ENCODE results near the gene ENTHD1. TPM values are rescaled to one million over a fixed set of nuclear protein-coding genes. Genes with fewer than 3 reads are reported as not detected.
A peak's percentile ranks its signal among the peaks of the same experiment; 100 is the strongest.
"Not testable (repeated sequence)": the region's sequence is repeated elsewhere in the genome, so short reads cannot be mapped to it uniquely, and the experiment has no call there.

The ENTHD1 gene
- total RNA-seq, 1 experiment from 2014 or later, result not detected

- DNase-seq (ENCODE audit: low read depth), result not testable (repeated sequence)
These were observed 47.0 kb downstream of the ENTHD1 start for GRCh38 chr22:39846539-39846938.

GRCh38 chr22:39845529-39845928 lies 48.0 kb downstream of the ENTHD1 start:
- DNase-seq (ENCODE audit: low read depth), result no peak

- no peak for DNase-seq (ENCODE audit: low read depth)
These were observed 53.5 kb downstream of the ENTHD1 start for GRCh38 chr22:39839917-39840510.

- no peak for DNase-seq (ENCODE audit: low read depth)
These were observed 54.4 kb downstream of the ENTHD1 start for GRCh38 chr22:39839204-39839603.

- DNase-seq (ENCODE audit: low read depth), result no peak
These were observed 60.0 kb downstream of the ENTHD1 start for GRCh38 chr22:39833610-39834009.

- no peak for DNase-seq (ENCODE audit: low read depth)
These were observed 60.5 kb downstream of the ENTHD1 start for GRCh38 chr22:39833093-39833492.

- DNase-seq (ENCODE audit: low read depth), result no peak
These were observed 60.9 kb downstream of the ENTHD1 start for GRCh38 chr22:39832627-39833074.

GRCh38 chr22:39825661-39826102 lies 67.9 kb downstream of the ENTHD1 start:
- DNase-seq (ENCODE audit: low read depth), result no peak

GRCh38 chr22:39821008-39821407 lies 72.6 kb downstream of the ENTHD1 start:
- no peak for DNase-seq (ENCODE audit: low read depth)

GRCh38 chr22:39820256-39820655 lies 73.3 kb downstream of the ENTHD1 start:
- peak; percentile 81 for DNase-seq (ENCODE audit: low read depth)

- no peak for DNase-seq (ENCODE audit: low read depth)
These were observed 74.1 kb downstream of the ENTHD1 start for GRCh38 chr22:39819429-39819828.

GRCh38 chr22:39818094-39818493 lies 75.5 kb downstream of the ENTHD1 start:
- peak; percentile 20 for DNase-seq (ENCODE audit: low read depth)

- DNase-seq (ENCODE audit: low read depth), result no peak
These were observed 77.6 kb downstream of the ENTHD1 start for GRCh38 chr22:39815932-39816331.

GRCh38 chr22:39814899-39815298 lies 78.7 kb downstream of the ENTHD1 start:
- peak; percentile 19 for DNase-seq (ENCODE audit: low read depth)

- no peak for DNase-seq (ENCODE audit: low read depth)
These were observed 83.6 kb downstream of the ENTHD1 start for GRCh38 chr22:39809772-39810557.

GRCh38 chr22:39808081-39808480 lies 85.5 kb downstream of the ENTHD1 start:
- peak; percentile 23 for DNase-seq (ENCODE audit: low read depth)

GRCh38 chr22:39806109-39806508 lies 87.5 kb downstream of the ENTHD1 start:
- DNase-seq (ENCODE audit: low read depth), result no peak

GRCh38 chr22:39805117-39805516 lies 88.4 kb downstream of the ENTHD1 start:
- DNase-seq (ENCODE audit: low read depth), result no peak

- no peak for DNase-seq (ENCODE audit: low read depth)
These were observed 90.9 kb downstream of the ENTHD1 start for GRCh38 chr22:39802682-39803081.

GRCh38 chr22:39800790-39801520 lies 92.6 kb downstream of the ENTHD1 start:
- DNase-seq (ENCODE audit: low read depth), result no peak

- no peak for DNase-seq (ENCODE audit: low read depth)
These were observed 95.9 kb downstream of the ENTHD1 start for GRCh38 chr22:39797528-39798147.

- DNase-seq (ENCODE audit: low read depth), result no peak
These were observed 103.8 kb downstream of the ENTHD1 start for GRCh38 chr22:39789788-39790187.

Measured in Daoy (cell line).